ENCODE results near the gene SLC1A4. TPM values are rescaled to one million over a fixed set of nuclear protein-coding genes. Genes with fewer than 3 reads are reported as not detected.
"Not testable (repeated sequence)": the region's sequence is repeated elsewhere in the genome, so short reads cannot be mapped to it uniquely, and the experiment has no call there.

The SLC1A4 gene
- total and polyA plus RNA-seq, 5 donors from 2014 or later: 8.1 to 22.1 (median 14.3) TPM

DNA sequence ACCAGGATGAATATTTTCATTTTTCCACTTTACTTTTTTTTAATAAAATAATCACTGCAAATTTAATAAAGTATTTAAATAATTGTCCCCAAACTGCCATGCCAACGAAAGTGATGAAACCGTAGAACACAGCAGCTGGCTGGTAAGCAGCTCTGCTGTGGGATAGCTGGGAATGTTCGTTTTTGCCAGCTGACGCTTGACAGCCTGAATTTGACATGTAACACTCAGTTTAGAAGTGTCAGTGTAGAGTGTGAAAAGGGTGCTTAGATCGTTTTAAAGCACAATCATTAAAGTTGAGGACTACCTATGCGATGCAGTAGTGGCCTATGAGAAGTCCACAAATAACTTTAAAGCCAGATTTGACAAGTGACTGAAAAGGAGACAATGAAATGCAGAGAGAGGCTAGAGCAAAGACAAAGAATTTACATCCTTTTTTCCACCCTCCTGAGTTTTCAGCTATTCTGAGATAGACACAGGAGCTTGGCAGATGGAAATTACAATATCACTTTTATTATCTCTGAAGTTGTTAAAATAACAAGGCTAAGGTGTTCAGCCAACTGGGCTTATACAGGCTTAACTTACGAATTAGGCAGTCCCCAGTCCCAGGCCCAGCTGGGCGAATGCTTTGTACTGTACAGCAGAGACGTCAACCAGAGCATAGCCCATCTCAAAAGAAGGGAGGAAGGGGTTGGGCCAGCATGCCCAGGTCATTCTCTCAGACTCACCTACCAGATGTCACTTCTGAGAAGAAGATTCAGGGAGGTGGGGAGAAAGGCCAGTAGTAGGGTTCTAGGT is 31.9 kb upstream of the SLC1A4 start:
- H3K4me3 Mint-ChIP-seq: no peak overlapping the region
- H3K9me3 ChIP-seq (ENCODE audit: control insufficient read depth in 2 of 2, low read length in 2 of 2): peaks cover 0 to 3% of the 10 kb centered on the region in 2 experiments
- no peak overlapping the region for H3K4me3 ChIP-seq (ENCODE audit: low read depth, low read length)
- DNase-seq (no peak), ATAC-seq (ENCODE audit: low read depth in 2 of 2) (no peak)
- no peaks in the 10 kb centered on the region for H3K4me1 ChIP-seq (ENCODE audit: control insufficient read depth, insufficient read depth, low read length, poor library complexity, severe bottlenecking)
- H3K27ac Mint-ChIP-seq: no peak overlapping the region
- no peaks in the 10 kb centered on the region for H3K27me3 ChIP-seq (ENCODE audit: control insufficient read depth, insufficient read depth, low read length)
- peaks cover 0 to 3% (median 0%) of the 10 kb centered on the region in 7 donors for H3K9me3 Mint-ChIP-seq
- no peaks in the 10 kb centered on the region for H3K36me3 ChIP-seq (ENCODE audit: control insufficient read depth, insufficient read depth, low read length)
- H3K36me3 Mint-ChIP-seq: peaks cover 13% of the 10 kb centered on the region
- H3K4me1 Mint-ChIP-seq: no peaks in the 10 kb centered on the region
- H3K27ac ChIP-seq (ENCODE audit: insufficient read depth, low read length, poor library complexity, severe bottlenecking): no peak overlapping the region
- H3K27me3 Mint-ChIP-seq: no peaks in the 10 kb centered on the region

DNA sequence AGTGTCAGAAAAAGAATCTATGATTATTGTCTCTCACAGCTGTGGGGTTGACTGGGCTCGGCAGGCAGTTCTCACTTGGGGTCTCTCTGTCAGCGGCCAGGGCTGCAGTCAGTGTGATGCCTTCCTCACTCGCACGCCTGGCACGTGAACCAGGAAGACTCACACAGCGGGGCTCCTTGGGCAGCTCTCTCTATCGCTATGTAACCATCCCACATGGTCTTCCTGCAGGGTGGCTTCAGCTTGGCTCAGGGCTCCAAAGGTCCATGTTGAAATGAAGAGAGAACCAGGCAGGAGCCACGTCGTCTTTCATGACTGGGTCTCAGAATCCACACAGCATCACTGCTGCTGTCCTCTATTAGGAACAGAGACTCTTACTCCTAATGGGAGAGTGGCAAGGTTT is 30.6 kb upstream of the SLC1A4 start:
- no peak overlapping the region for H3K4me3 ChIP-seq (ENCODE audit: low read depth, low read length)
- ATAC-seq (ENCODE audit: low read depth in 2 of 2) (no peak), DNase-seq (no peak)
- no peak overlapping the region for H3K27ac Mint-ChIP-seq
- peaks cover 12% of the 10 kb centered on the region for H3K36me3 Mint-ChIP-seq
- H3K4me3 Mint-ChIP-seq: no peak overlapping the region
- no peaks in the 10 kb centered on the region for H3K4me1 ChIP-seq (ENCODE audit: control insufficient read depth, insufficient read depth, low read length, poor library complexity, severe bottlenecking)
- no peak overlapping the region for H3K27ac ChIP-seq (ENCODE audit: insufficient read depth, low read length, poor library complexity, severe bottlenecking)
- no peaks in the 10 kb centered on the region for H3K27me3 Mint-ChIP-seq
- peaks cover 0 to 3% of the 10 kb centered on the region in 2 experiments for H3K9me3 ChIP-seq (ENCODE audit: control insufficient read depth in 2 of 2, low read length in 2 of 2)
- peaks cover 0 to 3% (median 0%) of the 10 kb centered on the region in 7 donors for H3K9me3 Mint-ChIP-seq
- no peaks in the 10 kb centered on the region for H3K36me3 ChIP-seq (ENCODE audit: control insufficient read depth, insufficient read depth, low read length)
- H3K27me3 ChIP-seq (ENCODE audit: control insufficient read depth, insufficient read depth, low read length): no peaks in the 10 kb centered on the region
- H3K4me1 Mint-ChIP-seq: peaks cover 0 to under 1% (median 0%) of the 10 kb centered on the region in 4 donors

DNA sequence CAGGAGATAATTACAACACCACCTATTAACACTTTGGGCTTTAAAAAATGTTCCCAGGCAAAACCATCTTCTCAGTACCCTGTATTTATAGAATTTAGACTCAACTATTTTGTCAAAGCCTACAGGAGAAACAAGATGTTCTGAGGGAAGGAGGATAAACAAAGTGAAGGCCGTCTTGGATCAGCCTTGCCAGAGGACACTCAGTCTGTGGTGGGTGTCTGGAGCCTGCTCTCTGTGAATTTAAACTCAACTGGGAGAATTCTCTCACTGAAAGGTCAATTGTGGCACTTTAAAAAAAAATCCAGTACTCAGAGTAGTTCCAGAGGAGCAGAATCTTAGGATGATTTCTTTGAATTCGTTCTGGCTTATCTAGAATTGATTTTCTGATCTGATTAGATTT is 28.4 kb upstream of the SLC1A4 start:
- H3K4me3 Mint-ChIP-seq: no peak overlapping the region
- Histone ChIP-seq H3K27ac (ENCODE audit: insufficient read depth, low read length, poor library complexity, severe bottlenecking) (no peak overlapping the region), H3K4me1 (ENCODE audit: control insufficient read depth, insufficient read depth, low read length, poor library complexity, severe bottlenecking) (no peaks in the 10 kb centered on the region), H3K4me3 (ENCODE audit: low read depth, low read length) (no peak overlapping the region), H3K27me3 (ENCODE audit: control insufficient read depth, insufficient read depth, low read length) (no peaks in the 10 kb centered on the region), H3K9me3 (ENCODE audit: control insufficient read depth in 2 of 2, low read length in 2 of 2) (no peaks in the 10 kb centered on the region), H3K36me3 (ENCODE audit: control insufficient read depth, insufficient read depth, low read length) (no peaks in the 10 kb centered on the region)
- ATAC-seq (ENCODE audit: low read depth in 2 of 2): no peak
- no peak overlapping the region for H3K27ac Mint-ChIP-seq
- no peaks in the 10 kb centered on the region for H3K27me3 Mint-ChIP-seq
- H3K36me3 Mint-ChIP-seq: peaks cover 7% of the 10 kb centered on the region
- no peak for DNase-seq
- no peaks in the 10 kb centered on the region for H3K9me3 Mint-ChIP-seq
- peaks cover 0 to 2% (median 0%) of the 10 kb centered on the region in 4 donors for H3K4me1 Mint-ChIP-seq

DNA sequence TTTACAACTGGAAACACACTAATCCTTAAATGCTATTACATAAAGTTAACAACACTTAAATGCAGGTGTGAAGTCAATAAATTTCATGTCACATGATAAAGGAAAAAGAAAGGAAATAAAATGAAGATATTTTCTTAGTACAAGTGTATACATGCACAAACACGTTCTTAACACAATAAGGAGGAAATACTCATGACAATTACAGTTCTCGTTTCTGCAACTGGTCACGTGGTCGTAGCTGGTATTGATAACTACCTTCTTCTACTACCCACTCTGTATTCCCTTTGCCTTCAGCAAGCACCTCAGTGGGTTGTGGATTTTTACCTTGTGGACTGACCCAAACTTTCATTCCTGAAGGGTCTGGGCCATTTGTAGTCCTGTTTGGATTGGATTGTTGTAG is 26.1 kb upstream of the SLC1A4 start:
- not testable (repeated sequence) for H3K27me3 ChIP-seq (ENCODE audit: control insufficient read depth, insufficient read depth, low read length); H3K9me3 ChIP-seq (ENCODE audit: control insufficient read depth in 2 of 2, low read length in 2 of 2); H3K4me3 ChIP-seq (ENCODE audit: low read depth, low read length); H3K4me1 Mint-ChIP-seq; H3K9me3 Mint-ChIP-seq; H3K36me3 Mint-ChIP-seq; H3K27me3 Mint-ChIP-seq; H3K27ac ChIP-seq (ENCODE audit: insufficient read depth, low read length, poor library complexity, severe bottlenecking); H3K4me1 ChIP-seq (ENCODE audit: control insufficient read depth, insufficient read depth, low read length, poor library complexity, severe bottlenecking); DNase-seq; H3K27ac Mint-ChIP-seq; ATAC-seq (ENCODE audit: low read depth in 2 of 2); H3K36me3 ChIP-seq (ENCODE audit: control insufficient read depth, insufficient read depth, low read length)
- peak overlapping the region in 1 of 4 donors; percentile 39 for H3K4me3 Mint-ChIP-seq

DNA sequence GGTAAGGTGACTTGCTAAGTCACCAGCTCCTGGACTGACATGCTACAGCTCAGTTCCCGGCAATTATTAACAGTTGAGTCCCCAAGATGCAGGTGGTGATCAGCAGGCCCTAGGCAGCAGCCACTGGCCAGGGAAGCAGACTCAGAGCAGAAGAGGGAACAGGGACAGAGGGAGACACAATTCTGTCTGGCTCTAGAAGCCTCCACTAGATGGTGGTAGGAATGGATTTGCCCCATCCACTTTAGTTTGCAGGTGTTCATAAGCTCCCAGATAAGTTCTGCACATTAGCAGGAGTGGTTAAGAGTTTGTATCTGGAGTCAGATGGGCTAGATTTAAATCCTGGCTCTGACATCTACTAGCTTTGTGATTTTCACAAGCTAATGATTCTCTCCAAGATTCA is 25.5 kb upstream of the SLC1A4 start:
- Histone ChIP-seq H3K4me1 (ENCODE audit: control insufficient read depth, insufficient read depth, low read length, poor library complexity, severe bottlenecking) (no peaks in the 10 kb centered on the region), H3K27ac (ENCODE audit: insufficient read depth, low read length, poor library complexity, severe bottlenecking) (no peak overlapping the region), H3K9me3 (ENCODE audit: control insufficient read depth in 2 of 2, low read length in 2 of 2) (no peaks in the 10 kb centered on the region), H3K27me3 (ENCODE audit: control insufficient read depth, insufficient read depth, low read length) (no peaks in the 10 kb centered on the region), H3K36me3 (ENCODE audit: control insufficient read depth, insufficient read depth, low read length) (no peaks in the 10 kb centered on the region), H3K4me3 (ENCODE audit: low read depth, low read length) (no peak overlapping the region)
- H3K27me3 Mint-ChIP-seq: no peaks in the 10 kb centered on the region
- DNase-seq (no peak), ATAC-seq (ENCODE audit: low read depth in 2 of 2) (no peak)
- no peaks in the 10 kb centered on the region for H3K9me3 Mint-ChIP-seq
- peaks cover 0 to 2% (median 0%) of the 10 kb centered on the region in 4 donors for H3K4me1 Mint-ChIP-seq
- H3K36me3 Mint-ChIP-seq: peaks cover 7% of the 10 kb centered on the region
- H3K27ac Mint-ChIP-seq: no peak overlapping the region
- no peak overlapping the region for H3K4me3 Mint-ChIP-seq

DNA sequence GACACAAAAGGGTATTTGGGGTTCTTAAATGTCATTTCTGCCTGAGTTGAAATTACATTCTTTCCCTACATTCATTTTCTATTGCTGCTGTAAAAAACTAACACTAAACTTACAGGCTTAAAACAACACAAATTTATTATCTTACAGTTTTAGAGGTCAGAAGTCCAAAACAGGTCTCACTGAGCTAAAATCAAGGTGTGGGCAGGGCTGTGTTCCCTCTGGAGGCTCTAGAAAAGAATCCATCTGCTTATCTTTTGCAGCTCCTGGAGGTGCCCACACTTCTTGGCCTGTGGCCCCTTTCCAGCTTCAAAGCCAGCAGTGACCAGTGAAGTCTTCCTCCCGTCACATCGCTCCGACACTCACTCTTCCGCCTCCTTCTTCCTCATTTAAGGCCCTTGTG is 23.2 kb upstream of the SLC1A4 start:
- no peak overlapping the region for H3K27ac Mint-ChIP-seq
- ATAC-seq (ENCODE audit: low read depth in 2 of 2) (no peak), DNase-seq (no peak)
- no peaks in the 10 kb centered on the region for H3K9me3 Mint-ChIP-seq
- no peaks in the 10 kb centered on the region for H3K9me3 ChIP-seq (ENCODE audit: control insufficient read depth in 2 of 2, low read length in 2 of 2)
- H3K4me1 ChIP-seq (ENCODE audit: control insufficient read depth, insufficient read depth, low read length, poor library complexity, severe bottlenecking): no peaks in the 10 kb centered on the region
- no peaks in the 10 kb centered on the region for H3K36me3 ChIP-seq (ENCODE audit: control insufficient read depth, insufficient read depth, low read length)
- H3K4me3 Mint-ChIP-seq: no peak overlapping the region
- peaks cover 0 to 2% (median 0%) of the 10 kb centered on the region in 4 donors for H3K4me1 Mint-ChIP-seq
- peaks cover 4% of the 10 kb centered on the region for H3K36me3 Mint-ChIP-seq
- H3K27ac ChIP-seq (ENCODE audit: insufficient read depth, low read length, poor library complexity, severe bottlenecking): no peak overlapping the region
- H3K4me3 ChIP-seq (ENCODE audit: low read depth, low read length): no peak overlapping the region
- H3K27me3 ChIP-seq (ENCODE audit: control insufficient read depth, insufficient read depth, low read length): no peaks in the 10 kb centered on the region
- H3K27me3 Mint-ChIP-seq: no peaks in the 10 kb centered on the region

DNA sequence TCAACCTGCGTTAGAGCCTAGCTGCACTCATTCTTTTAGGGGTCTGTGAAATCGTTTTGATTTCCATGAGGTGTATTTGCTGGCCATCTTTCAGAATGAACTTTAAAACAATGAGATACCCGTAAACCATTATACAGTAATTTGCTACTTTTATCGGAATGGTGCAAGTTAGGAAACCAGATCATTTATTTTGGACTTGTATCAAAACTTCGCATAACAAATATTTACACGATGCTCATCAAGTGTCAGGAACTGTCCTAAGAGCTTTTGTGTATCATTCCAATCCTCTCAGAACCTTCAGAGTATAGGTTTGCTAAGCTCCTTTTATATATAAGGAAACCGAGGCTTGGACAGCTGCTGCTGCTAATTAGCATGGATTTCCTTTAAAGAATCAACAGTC is 22.4 kb upstream of the SLC1A4 start:
- Mint-ChIP-seq H3K27ac (no peak overlapping the region), H3K4me1 (peaks cover 0 to 2% (median 0%) of the 10 kb centered on the region in 4 donors), H3K4me3 (no peak overlapping the region), H3K27me3 (no peaks in the 10 kb centered on the region), H3K9me3 (no peaks in the 10 kb centered on the region), H3K36me3 (peaks cover 4% of the 10 kb centered on the region)
- DNase-seq: no peak
- Histone ChIP-seq H3K27me3 (ENCODE audit: control insufficient read depth, insufficient read depth, low read length) (no peaks in the 10 kb centered on the region), H3K36me3 (ENCODE audit: control insufficient read depth, insufficient read depth, low read length) (no peaks in the 10 kb centered on the region), H3K4me1 (ENCODE audit: control insufficient read depth, insufficient read depth, low read length, poor library complexity, severe bottlenecking) (no peaks in the 10 kb centered on the region), H3K9me3 (ENCODE audit: control insufficient read depth in 2 of 2, low read length in 2 of 2) (no peaks in the 10 kb centered on the region), H3K27ac (ENCODE audit: insufficient read depth, low read length, poor library complexity, severe bottlenecking) (no peak overlapping the region), H3K4me3 (ENCODE audit: low read depth, low read length) (no peak overlapping the region)
- ATAC-seq (ENCODE audit: low read depth in 2 of 2): no peak

DNA sequence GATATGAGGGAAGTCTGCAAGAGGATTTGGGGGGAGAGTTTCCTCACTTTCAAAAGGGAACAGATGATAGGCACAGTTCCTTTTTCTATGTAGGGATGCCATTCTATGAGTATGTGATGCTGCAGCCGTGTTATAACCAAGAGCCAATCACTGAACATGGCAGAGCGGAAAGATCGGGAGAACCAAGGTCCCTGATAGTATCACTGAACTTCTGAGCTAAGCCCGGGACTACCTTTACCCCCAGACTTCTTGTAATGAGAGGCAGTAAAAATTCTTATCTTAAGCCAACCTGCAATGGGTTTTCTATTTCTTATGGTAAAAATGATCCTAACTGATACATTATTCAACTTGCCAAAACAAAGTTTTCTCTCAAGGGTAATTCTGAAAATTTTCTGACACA is 21.6 kb upstream of the SLC1A4 start:
- no peak for DNase-seq
- no peaks in the 10 kb centered on the region for H3K9me3 Mint-ChIP-seq
- ATAC-seq (ENCODE audit: low read depth in 2 of 2): no peak
- H3K4me1 Mint-ChIP-seq: peaks cover 0 to 2% (median 0%) of the 10 kb centered on the region in 4 donors
- no peaks in the 10 kb centered on the region for H3K9me3 ChIP-seq (ENCODE audit: control insufficient read depth in 2 of 2, low read length in 2 of 2)
- H3K27ac ChIP-seq (ENCODE audit: insufficient read depth, low read length, poor library complexity, severe bottlenecking): no peak overlapping the region
- no peaks in the 10 kb centered on the region for H3K36me3 ChIP-seq (ENCODE audit: control insufficient read depth, insufficient read depth, low read length)
- no peak overlapping the region for H3K4me3 Mint-ChIP-seq
- H3K4me3 ChIP-seq (ENCODE audit: low read depth, low read length): no peak overlapping the region
- no peaks in the 10 kb centered on the region for H3K27me3 Mint-ChIP-seq
- H3K27ac Mint-ChIP-seq: no peak overlapping the region
- H3K4me1 ChIP-seq (ENCODE audit: control insufficient read depth, insufficient read depth, low read length, poor library complexity, severe bottlenecking): no peaks in the 10 kb centered on the region
- H3K27me3 ChIP-seq (ENCODE audit: control insufficient read depth, insufficient read depth, low read length): no peaks in the 10 kb centered on the region
- H3K36me3 Mint-ChIP-seq: peaks cover 4% of the 10 kb centered on the region
